Type B pancreatic cell (in vitro differentiated cells): ENCODE results near the gene ISOC2. TPM values are rescaled to one million over a fixed set of nuclear protein-coding genes. Genes with fewer than 3 reads are reported as not detected.

ENCODE experiments used
- DNase-seq: peaks from one replicate; pipeline ENCODE4 v3.0.0; 2021; ENCODE audit warnings: mixed read lengths; ENCODE audit not compliant: unreplicated experiment; ENCODE audit errors: extremely low spot score
- H3K27ac Mint-ChIP-seq: 2 replicates; pipeline ENCODE4 v1.8.0; 2021; ENCODE audit warnings: mild to moderate bottlenecking, mixed read lengths
- H3K27me3 Mint-ChIP-seq: 2 replicates; pipeline ENCODE4 v1.8.0; 2021; ENCODE audit warnings: mixed read lengths
- H3K36me3 Mint-ChIP-seq: 2 replicates; pipeline ENCODE4 v1.8.0; 2021; ENCODE audit warnings: mixed read lengths
- H3K4me1 Mint-ChIP-seq: one replicate; pipeline ENCODE4 v1.8.0; 2021; ENCODE audit warnings: mixed read lengths; ENCODE audit not compliant: unreplicated experiment
- H3K4me3 Mint-ChIP-seq: 2 replicates; pipeline ENCODE4 v1.8.0; 2021; ENCODE audit warnings: mild to moderate bottlenecking, mixed read lengths
- H3K9me3 Mint-ChIP-seq: 2 replicates; pipeline ENCODE4 v1.8.0; 2021; ENCODE audit warnings: mixed read lengths
- total RNA-seq: library from RNA; stranded (reverse); gene quantifications from 2 replicates; pipeline ENCODE4 v1.2.1, GENCODE V29; 2021; ENCODE audit warnings: low replicate concordance
- TF ChIP-seq, protein P1 (sequence below): fragments of 200-600 bp; sonication (generic); conservative IDR thresholded peaks from 2 replicates; pipeline ENCODE4 v1.5.0; 2021; ENCODE audit warnings: antibody characterized with exemption, mild to moderate bottlenecking

Gene ISOC2
- total RNA-seq, 1 donor from 2014 or later = 47.5 TPM

GRCh38 chr19:55435020-55435419, 26.4 kb downstream of the ISOC2 start:
- Mint-ChIP-seq H3K9me3 (no peaks in the 10 kb centered on the region), H3K4me1 (peaks cover 6% of the 10 kb centered on the region), H3K36me3 (no peaks in the 10 kb centered on the region), H3K27me3 (peaks cover 35% of the 10 kb centered on the region), H3K4me3 (no peak overlapping the region), H3K27ac (no peak overlapping the region)
- TF ChIP-seq, protein P1, sequence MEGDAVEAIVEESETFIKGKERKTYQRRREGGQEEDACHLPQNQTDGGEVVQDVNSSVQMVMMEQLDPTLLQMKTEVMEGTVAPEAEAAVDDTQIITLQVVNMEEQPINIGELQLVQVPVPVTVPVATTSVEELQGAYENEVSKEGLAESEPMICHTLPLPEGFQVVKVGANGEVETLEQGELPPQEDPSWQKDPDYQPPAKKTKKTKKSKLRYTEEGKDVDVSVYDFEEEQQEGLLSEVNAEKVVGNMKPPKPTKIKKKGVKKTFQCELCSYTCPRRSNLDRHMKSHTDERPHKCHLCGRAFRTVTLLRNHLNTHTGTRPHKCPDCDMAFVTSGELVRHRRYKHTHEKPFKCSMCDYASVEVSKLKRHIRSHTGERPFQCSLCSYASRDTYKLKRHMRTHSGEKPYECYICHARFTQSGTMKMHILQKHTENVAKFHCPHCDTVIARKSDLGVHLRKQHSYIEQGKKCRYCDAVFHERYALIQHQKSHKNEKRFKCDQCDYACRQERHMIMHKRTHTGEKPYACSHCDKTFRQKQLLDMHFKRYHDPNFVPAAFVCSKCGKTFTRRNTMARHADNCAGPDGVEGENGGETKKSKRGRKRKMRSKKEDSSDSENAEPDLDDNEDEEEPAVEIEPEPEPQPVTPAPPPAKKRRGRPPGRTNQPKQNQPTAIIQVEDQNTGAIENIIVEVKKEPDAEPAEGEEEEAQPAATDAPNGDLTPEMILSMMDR = no peak
- DNase-seq = no peak

DNA sequence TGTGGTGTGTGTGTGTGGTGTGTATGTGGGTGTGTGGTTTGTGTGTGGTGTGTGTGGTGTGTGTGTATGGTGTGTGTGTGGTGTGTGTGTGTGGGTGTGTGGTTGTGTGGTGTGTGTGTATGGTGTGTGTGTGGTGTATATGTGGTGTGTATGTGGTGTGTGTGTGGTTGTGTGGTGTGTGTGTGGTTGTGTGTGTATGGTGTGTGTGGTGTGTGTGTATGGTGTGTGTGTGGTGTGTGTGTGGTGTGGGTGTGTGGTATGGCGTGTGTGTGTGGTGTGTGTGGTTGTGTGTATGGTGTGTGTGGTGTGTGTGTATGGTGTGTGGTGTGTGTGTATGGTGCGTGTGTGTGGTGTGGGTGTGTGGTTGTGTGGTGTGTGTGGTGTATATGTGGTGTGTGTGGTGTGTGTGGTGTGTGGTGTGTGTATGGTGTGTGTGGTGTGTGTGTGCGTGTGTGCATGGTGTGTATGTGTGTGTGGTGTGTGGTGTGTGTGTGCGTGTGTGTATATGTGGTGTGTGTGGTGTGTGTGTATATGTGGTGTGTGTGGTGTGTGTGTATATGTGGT, 27.0 kb downstream of the ISOC2 start:
- Mint-ChIP-seq H3K4me3 (no peak overlapping the region), H3K9me3 (no peaks in the 10 kb centered on the region), H3K27ac (no peak overlapping the region), H3K36me3 (no peaks in the 10 kb centered on the region), H3K27me3 (peaks cover 32% of the 10 kb centered on the region), H3K4me1 (peaks cover 6% of the 10 kb centered on the region)
- TF ChIP-seq, protein P1 = no peak
- DNase-seq = no peak

- no peak for DNase-seq
- Mint-ChIP-seq H3K36me3 (no peaks in the 10 kb centered on the region), H3K27me3 (peaks cover 28% of the 10 kb centered on the region)
Measured at GRCh38 chr19:55433292-55433691, 28.1 kb downstream of the ISOC2 start.

GRCh38 chr19:55432241-55432959, 29.0 kb downstream of the ISOC2 start:
- Mint-ChIP-seq H3K27me3 (peaks cover 28% of the 10 kb centered on the region), H3K4me3 (no peak overlapping the region), H3K27ac (no peak overlapping the region), H3K9me3 (no peaks in the 10 kb centered on the region), H3K4me1 (peaks cover 5% of the 10 kb centered on the region), H3K36me3 (no peaks in the 10 kb centered on the region)
- TF ChIP-seq, protein P1 = no peak
- no peak for DNase-seq

More at GRCh38 chr19:55433292-55433691, 28.1 kb downstream of the ISOC2 start:
- TF ChIP-seq, protein P1 = no peak
- no peak overlapping the region for H3K27ac Mint-ChIP-seq
- no peak overlapping the region for H3K4me3 Mint-ChIP-seq
- H3K4me1 Mint-ChIP-seq = peaks cover 6% of the 10 kb centered on the region
- H3K9me3 Mint-ChIP-seq = no peaks in the 10 kb centered on the region

DNA sequence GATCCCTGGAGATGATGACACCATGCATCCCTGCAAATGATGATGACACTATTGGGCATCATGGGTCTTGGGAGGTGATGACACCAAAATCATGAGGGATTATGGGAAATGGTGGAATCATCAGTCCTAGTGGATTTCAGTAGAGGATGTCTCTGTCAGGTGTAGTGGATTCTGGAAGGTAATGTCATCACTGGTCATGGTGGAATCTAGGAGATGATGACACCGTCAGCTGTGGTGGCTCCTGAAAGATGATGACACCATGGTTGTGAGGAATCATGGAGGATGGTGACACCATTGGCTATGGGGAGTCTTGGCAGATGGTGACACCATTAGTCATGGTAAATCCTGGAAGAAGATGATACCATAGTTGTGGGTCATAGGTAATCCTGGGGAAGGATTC, 30.3 kb downstream of the ISOC2 start:
- no peaks in the 10 kb centered on the region for H3K36me3 Mint-ChIP-seq
- TF ChIP-seq, protein P1 = no peak
- DNase-seq = no peak
- no peak overlapping the region for H3K27ac Mint-ChIP-seq
- peaks cover 22% of the 10 kb centered on the region for H3K27me3 Mint-ChIP-seq
- H3K4me3 Mint-ChIP-seq = no peak overlapping the region
- H3K9me3 Mint-ChIP-seq = no peaks in the 10 kb centered on the region
- no peaks in the 10 kb centered on the region for H3K4me1 Mint-ChIP-seq
